ENCODE measurements around the gene OR5AR1.
"Not testable (repeated sequence)": the region's sequence is repeated elsewhere in the genome, so short reads cannot be mapped to it uniquely, and the experiment has no call there.

The OR5AR1 gene

GRCh38 chr11:56663386-56663785, at the start of gene OR5AR1:
Gene OR5AR1, plus strand, starts transcription at chr11:56663686. Its CDS starts 0 bp downstream, at chr11:56663686.
- no peak for DNase-seq (ENCODE audit: low read depth)

- DNase-seq (ENCODE audit: low read depth) = peak; percentile 11
Observed at GRCh38 chr11:56624661-56625110, 38.8 kb upstream of the OR5AR1 start.

- no peak for DNase-seq (ENCODE audit: low read depth)
Observed at GRCh38 chr11:56625946-56626345, 37.5 kb upstream of the OR5AR1 start.

GRCh38 chr11:56632329-56632728, 31.2 kb upstream of the OR5AR1 start:
- no peak for DNase-seq (ENCODE audit: low read depth)

GRCh38 chr11:56636861-56637260, 26.6 kb upstream of the OR5AR1 start:
- no peak for DNase-seq (ENCODE audit: low read depth)

- no peak for DNase-seq (ENCODE audit: low read depth)
Observed at GRCh38 chr11:56637500-56637899, 26.0 kb upstream of the OR5AR1 start.

GRCh38 chr11:56642339-56642738, 21.1 kb upstream of the OR5AR1 start, which contains the start of gene OR5AP2:
Gene OR5AP2, minus strand, starts transcription at chr11:56642439. Its CDS starts 0 bp downstream, at chr11:56642439.
- no peak for DNase-seq (ENCODE audit: low read depth)

- DNase-seq (ENCODE audit: low read depth) = no peak
Observed at GRCh38 chr11:56659755-56660154, 3.7 kb upstream of the OR5AR1 start.

GRCh38 chr11:56670984-56671383, 7.5 kb downstream of the OR5AR1 start:
- DNase-seq (ENCODE audit: low read depth) = no peak

GRCh38 chr11:56688554-56689100, 25.1 kb downstream of the OR5AR1 start:
- no peak for DNase-seq (ENCODE audit: low read depth)

- not testable (repeated sequence) for DNase-seq (ENCODE audit: low read depth)
Observed at GRCh38 chr11:56691179-56691578, 27.7 kb downstream of the OR5AR1 start.

- DNase-seq (ENCODE audit: low read depth) = no peak
Observed at GRCh38 chr11:56693428-56693827, 29.9 kb downstream of the OR5AR1 start.

- DNase-seq (ENCODE audit: low read depth) = no peak
Observed at GRCh38 chr11:56698795-56699194, 35.3 kb downstream of the OR5AR1 start, which contains the start of gene OR9G1. Gene OR9G1, plus strand, starts transcription at chr11:56699095. Its CDS starts 1,293 bp downstream, at chr11:56700388.

GRCh38 chr11:56700242-56700913, 36.9 kb downstream of the OR5AR1 start:
- no peak for DNase-seq (ENCODE audit: low read depth)

GRCh38 chr11:56700914-56701485, 37.5 kb downstream of the OR5AR1 start:
- DNase-seq (ENCODE audit: low read depth) = no peak

- no peak for DNase-seq (ENCODE audit: low read depth)
Observed at GRCh38 chr11:56705784-56706396, 42.4 kb downstream of the OR5AR1 start.

- no peak for DNase-seq (ENCODE audit: low read depth)
Observed at GRCh38 chr11:56706486-56706885, 43.0 kb downstream of the OR5AR1 start.

GRCh38 chr11:56714206-56714605, 50.7 kb downstream of the OR5AR1 start:
- DNase-seq (ENCODE audit: low read depth) = no peak

All from HS-27A (cell line).